ENCODE results near the gene TPM4.

The TPM4 gene

GRCh38 chr19:16133818-16134217 lies 57.5 kb downstream of the TPM4 start:
- no peak for DNase-seq

GRCh38 chr19:16134510-16134909 lies 58.2 kb downstream of the TPM4 start:
- DNase-seq = no peak

GRCh38 chr19:16135430-16136127 lies 59.3 kb downstream of the TPM4 start:
- no peak for DNase-seq

GRCh38 chr19:16136185-16136999 lies 60.1 kb downstream of the TPM4 start:
- no peak for DNase-seq

- no peak for DNase-seq
Measured at GRCh38 chr19:16139752-16140151, 63.5 kb downstream of the TPM4 start.

GRCh38 chr19:16141043-16141442 lies 64.7 kb downstream of the TPM4 start:
- DNase-seq = no peak

- no peak for DNase-seq
Measured at GRCh38 chr19:16142032-16142580, 65.8 kb downstream of the TPM4 start.

- DNase-seq = peak; percentile 77
Measured at GRCh38 chr19:16143399-16144215, 67.3 kb downstream of the TPM4 start, which contains the start of gene HSH2D. Gene HSH2D, plus strand, starts transcription at chr19:16143685. Its CDS starts 5,066 bp downstream, at chr19:16148751.

GRCh38 chr19:16144216-16144581 lies 67.9 kb downstream of the TPM4 start:
- no peak for DNase-seq

- no peak for DNase-seq
Measured at GRCh38 chr19:16146112-16146511, 69.8 kb downstream of the TPM4 start.

GRCh38 chr19:16148443-16149229 lies 72.3 kb downstream of the TPM4 start:
- no peak for DNase-seq

Data from NCI-H1436 (cell line).